Dendritic cell treated with granulocyte-macrophage colony-stimulating factor and Interleukin-4, amounts not matched to agents 40 ng/mL and 50 ng/mL, for 4 days (primary cell): ENCODE results near the gene RAB40A.
"Not testable (repeated sequence)": the region's sequence is repeated elsewhere in the genome, so short reads cannot be mapped to it uniquely, and the experiment has no call there.

ENCODE experiments used
- H3K27ac Mint-ChIP-seq: one replicate; pipeline ENCODE4 v1.8.0; 2022; ENCODE audit warnings: mild to moderate bottlenecking, mixed read lengths
- H3K27me3 Mint-ChIP-seq: one replicate; pipeline ENCODE4 v1.8.0; 2022; ENCODE audit warnings: mild to moderate bottlenecking, mixed read lengths
- H3K36me3 Mint-ChIP-seq: one replicate; pipeline ENCODE4 v1.8.0; 2022; ENCODE audit warnings: low read depth, mixed read lengths
- H3K4me1 Mint-ChIP-seq: one replicate; pipeline ENCODE4 v1.8.0; 2022; ENCODE audit warnings: low read depth, mixed read lengths
- H3K4me3 Mint-ChIP-seq: one replicate; pipeline ENCODE4 v1.8.0; 2022; ENCODE audit warnings: mild to moderate bottlenecking, moderate library complexity, mixed read lengths
- H3K9me3 Mint-ChIP-seq: one replicate; pipeline ENCODE4 v1.8.0; 2022; ENCODE audit warnings: mixed read lengths
- intact Hi-C: fragments of 100-400 bp; cut with micrococcal nuclease; formaldehyde crosslinking; loops from one replicate; pipeline ENCODE4 v1.15.0; 2022

The RAB40A gene

DNA sequence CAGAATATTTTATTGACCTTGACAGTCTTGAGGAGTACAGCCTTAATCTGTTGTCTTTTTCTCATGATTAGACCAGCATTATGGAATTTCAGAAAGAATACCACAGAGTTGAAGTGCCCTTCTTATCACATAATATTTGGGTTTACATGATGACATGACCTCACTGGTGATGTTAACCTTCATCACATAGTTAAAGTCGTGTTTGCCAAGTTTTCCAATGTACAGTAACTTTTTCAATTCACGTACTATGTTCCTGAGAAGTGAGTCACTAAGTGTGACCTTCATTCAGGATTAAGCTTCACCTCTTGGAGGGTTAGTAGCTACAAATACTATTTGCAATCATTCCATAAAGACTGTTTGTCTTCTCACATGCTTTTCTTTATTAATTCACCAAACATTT is 52.1 kb downstream of the RAB40A start:
- H3K27ac Mint-ChIP-seq, result no peak overlapping the region
- H3K36me3 Mint-ChIP-seq, result no peaks in the 10 kb centered on the region
- H3K4me3 Mint-ChIP-seq, result no peak overlapping the region
- intact Hi-C loops, result no loop called here
- peaks cover 2% of the 10 kb centered on the region for H3K27me3 Mint-ChIP-seq
- H3K9me3 Mint-ChIP-seq, result no peaks in the 10 kb centered on the region
- peaks cover 5% of the 10 kb centered on the region for H3K4me1 Mint-ChIP-seq

DNA sequence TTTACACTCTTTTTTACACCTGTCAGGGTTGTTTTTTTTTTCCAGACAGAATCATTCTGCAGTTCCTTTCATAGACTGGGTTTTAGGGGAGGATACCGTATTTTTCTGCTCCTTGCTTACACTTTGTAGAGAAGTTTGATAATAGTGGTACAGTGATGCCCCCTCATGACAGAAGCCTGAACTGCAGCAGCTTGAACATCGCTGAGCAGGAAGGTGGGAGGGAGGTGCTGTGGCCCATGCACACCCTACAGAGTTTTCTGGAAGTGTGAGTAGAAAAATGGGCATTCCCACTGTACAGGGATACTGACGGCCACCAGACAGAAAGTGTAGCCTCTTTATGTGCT is 54.5 kb downstream of the RAB40A start:
- peaks cover 5% of the 10 kb centered on the region for H3K4me1 Mint-ChIP-seq
- peaks cover 2% of the 10 kb centered on the region for H3K27me3 Mint-ChIP-seq
- no peak overlapping the region for H3K27ac Mint-ChIP-seq
- no peaks in the 10 kb centered on the region for H3K9me3 Mint-ChIP-seq
- H3K4me3 Mint-ChIP-seq, result peak overlapping the region; percentile 75
- no peaks in the 10 kb centered on the region for H3K36me3 Mint-ChIP-seq
- intact Hi-C loops, result loop anchor here (1.0 kb wide), 1 partner anchor 121 kb away; no protein-coding TSS in a partner anchor

DNA sequence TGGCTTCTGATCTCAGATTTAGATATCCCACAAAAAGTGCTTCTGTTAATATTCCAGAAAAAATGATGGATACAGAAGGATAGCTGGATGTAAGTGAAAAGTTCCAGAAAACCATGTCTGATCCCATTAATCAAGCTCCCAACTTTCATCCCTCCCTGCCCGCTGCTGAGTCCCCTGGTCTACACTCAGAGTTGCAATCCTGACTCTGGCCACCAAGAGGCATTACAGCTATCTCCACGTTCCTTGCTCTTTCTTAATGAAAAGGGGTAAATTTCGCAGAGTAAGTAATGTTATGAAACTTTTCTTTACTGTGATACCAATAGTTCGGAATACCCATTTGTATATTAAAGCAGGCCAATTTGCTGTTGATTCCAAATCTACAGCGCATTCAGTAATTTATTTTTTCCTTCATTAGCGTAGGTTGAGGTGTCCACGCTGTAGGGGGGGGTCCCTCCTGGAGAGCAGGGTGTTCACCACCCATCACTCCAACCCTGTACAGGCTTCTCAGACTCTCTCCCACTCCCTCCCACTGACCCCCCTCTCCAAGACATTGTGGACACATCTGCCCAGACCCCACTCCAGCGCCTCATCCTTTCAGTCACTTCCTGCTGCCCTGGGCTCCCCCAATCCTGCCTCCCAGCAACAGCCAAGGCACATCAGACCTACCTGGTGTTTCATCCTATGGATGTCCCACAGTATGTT is 55.1 kb downstream of the RAB40A start:
- H3K9me3 Mint-ChIP-seq, result no peaks in the 10 kb centered on the region
- H3K4me1 Mint-ChIP-seq, result peaks cover 5% of the 10 kb centered on the region
- H3K27me3 Mint-ChIP-seq, result peaks cover 2% of the 10 kb centered on the region
- H3K27ac Mint-ChIP-seq, result no peak overlapping the region
- peak overlapping the region; percentile 75 for H3K4me3 Mint-ChIP-seq
- intact Hi-C loops, result loop anchor here (1.0 kb wide), 1 partner anchor 121 kb away; no protein-coding TSS in a partner anchor
- H3K36me3 Mint-ChIP-seq, result no peaks in the 10 kb centered on the region

DNA sequence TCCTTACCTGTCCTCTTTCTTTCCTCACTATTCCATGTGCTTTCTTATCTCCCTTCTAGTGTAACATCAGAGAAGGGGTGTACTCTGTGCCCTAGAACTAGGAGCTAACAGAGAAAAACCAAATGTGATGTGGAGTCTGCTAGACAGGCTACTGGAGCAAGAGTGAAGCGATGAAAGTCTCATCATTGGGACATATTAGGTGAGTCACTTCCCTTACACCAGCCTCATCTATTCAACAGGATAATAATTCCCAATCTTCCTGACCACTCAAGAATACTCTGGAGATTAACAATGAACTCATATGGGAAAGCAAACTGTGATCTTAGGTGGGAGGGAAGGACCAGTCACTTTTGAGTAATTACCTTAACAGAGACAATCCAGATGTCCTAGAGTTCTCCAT is 58.1 kb downstream of the RAB40A start:
- Mint-ChIP-seq H3K4me1 (peaks cover 5% of the 10 kb centered on the region), H3K27me3 (peaks cover 2% of the 10 kb centered on the region), H3K9me3 (no peaks in the 10 kb centered on the region), H3K4me3 (no peak overlapping the region), H3K36me3 (no peaks in the 10 kb centered on the region), H3K27ac (no peak overlapping the region)
- intact Hi-C loops, result no loop called here

DNA sequence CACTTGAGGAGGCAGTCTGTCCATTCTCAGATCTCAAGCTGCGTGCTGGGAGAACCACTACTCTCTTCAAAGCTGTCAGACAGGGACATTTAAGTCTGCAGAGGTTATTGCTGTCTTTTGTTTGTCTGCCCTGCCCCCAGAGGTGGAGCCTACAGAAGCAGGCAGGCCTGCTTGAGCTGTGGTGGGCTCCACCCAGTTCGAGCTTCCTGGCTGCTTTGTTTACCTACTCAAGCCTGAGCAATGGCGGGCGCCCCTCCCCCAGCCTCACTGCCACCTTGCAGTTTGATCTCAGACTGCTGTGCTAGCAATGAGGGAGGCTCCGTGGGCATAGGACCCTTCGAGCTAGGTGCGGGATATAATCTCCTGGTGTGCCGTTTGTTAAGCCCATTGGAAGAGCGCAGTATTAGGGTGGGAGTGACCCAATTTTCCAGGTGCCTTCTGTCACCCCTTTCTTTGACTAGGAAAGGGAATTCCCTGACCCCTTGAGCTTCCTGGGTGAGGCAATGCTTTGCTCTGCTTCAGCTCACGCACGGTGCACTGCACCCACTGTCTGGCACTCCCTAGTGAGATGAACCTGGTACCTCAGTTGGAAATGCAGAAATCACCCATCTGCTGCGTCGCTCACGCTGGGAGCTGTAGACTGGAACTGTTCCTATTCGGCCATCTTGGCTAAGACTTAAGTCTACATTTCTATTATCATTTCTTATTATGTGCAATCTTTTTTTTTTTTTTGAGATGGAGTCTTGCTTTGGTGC is 59.1 kb downstream of the RAB40A start:
- H3K9me3 Mint-ChIP-seq, H3K4me1 Mint-ChIP-seq, H3K4me3 Mint-ChIP-seq, H3K36me3 Mint-ChIP-seq, intact Hi-C loops, H3K27ac Mint-ChIP-seq, H3K27me3 Mint-ChIP-seq: not testable (repeated sequence)

DNA sequence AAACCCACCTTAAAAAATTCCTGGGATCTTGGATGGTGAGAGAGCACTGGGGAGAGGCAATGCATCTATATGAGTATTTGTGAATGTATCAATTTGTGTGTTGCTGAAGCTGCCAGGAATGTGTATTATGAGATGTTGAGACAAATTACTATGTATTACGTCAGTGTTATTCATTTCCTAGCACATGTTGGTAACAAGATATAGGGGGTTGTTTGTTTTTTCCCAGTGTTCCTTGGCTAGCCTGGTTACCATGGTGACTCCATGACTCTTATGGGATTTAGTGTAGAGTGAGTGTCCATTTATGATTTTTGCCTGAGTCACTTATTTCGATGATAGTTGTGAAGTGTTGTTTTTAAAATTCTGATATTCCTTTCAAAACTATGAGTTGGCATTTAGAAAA is 65.6 kb downstream of the RAB40A start:
- Mint-ChIP-seq H3K36me3 (no peaks in the 10 kb centered on the region), H3K9me3 (no peaks in the 10 kb centered on the region), H3K4me3 (no peak overlapping the region), H3K4me1 (no peaks in the 10 kb centered on the region), H3K27ac (no peak overlapping the region), H3K27me3 (no peaks in the 10 kb centered on the region)
- intact Hi-C loops, result no loop called here
